Measurements from ENCODE around the gene CSF3R.

CSF3R gene

DNA sequence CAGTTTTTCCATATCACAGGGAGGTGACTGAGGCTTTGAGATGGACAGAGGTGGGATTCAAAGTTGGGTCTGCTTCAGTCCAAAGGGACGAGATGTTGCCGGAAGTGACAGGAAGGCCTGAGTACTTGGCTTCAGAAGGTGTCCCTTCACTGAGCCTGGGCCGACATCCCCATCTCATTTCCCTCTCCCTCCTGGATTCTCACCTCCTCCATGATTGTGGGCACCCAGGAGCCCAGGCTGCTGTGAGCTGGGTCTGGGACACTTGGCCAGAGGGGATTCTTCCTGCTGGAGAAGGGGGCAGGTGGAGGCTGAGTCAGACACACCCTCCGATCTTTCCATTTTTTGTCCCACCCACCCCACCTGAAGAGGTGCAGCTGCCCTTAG, 15.7 kb downstream of the CSF3R start:
- no peak for DNase-seq (ENCODE audit: low spot score)
- TF ChIP-seq CTCF (IDR thresholded peaks at IDR 0.05; ENCODE audit: borderline replicate concordance, control extremely low read depth, extremely low read depth, insufficient read depth, missing control alignments), result no peak
- in situ Hi-C loops (cut with MboI; ENCODE audit: low sequenced_read_pairs, unreplicated experiment), result no loop called here

DNA sequence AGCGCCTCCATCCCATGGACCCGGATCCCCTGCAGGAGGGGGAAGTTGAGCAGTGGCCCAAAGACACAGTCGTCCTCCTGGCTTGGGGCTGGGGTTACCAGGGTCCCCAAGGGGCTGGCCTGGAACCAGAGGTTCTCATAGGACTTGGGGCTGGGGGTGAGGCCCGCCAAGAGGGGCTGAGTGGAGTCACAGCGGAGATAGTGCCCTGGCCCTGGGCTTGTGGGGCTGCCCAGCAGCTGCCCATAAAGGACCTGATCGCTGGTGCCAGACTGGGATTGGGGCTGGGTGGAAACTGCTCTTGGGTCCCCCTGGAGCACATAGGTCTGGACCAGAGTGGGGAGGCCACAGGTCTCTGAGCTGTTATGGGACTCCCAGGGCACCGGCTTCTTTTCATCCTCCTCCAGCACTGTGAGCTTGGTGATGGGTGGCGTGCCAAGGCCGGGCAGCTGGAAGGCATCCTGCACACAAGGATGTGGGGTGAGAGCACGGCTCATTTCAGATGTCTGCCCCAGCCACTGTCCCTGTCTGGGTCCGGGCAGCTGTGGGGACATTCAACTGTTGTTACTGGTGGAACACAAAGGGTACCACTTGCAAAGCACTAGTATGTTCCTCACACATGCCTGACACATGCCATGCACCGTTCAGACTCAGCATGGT, 16.2 kb downstream of the CSF3R start:
- in situ Hi-C loops (cut with MboI; ENCODE audit: low sequenced_read_pairs, unreplicated experiment), result no loop called here
- no peak for TF ChIP-seq CTCF (IDR thresholded peaks at IDR 0.05; ENCODE audit: borderline replicate concordance, control extremely low read depth, extremely low read depth, insufficient read depth, missing control alignments)
- no peak for DNase-seq (ENCODE audit: low spot score)

GRCh38 chr1:36465731-36466369, 16.9 kb downstream of the CSF3R start:
- DNase-seq (ENCODE audit: low spot score), result no peak
- TF ChIP-seq CTCF (IDR thresholded peaks at IDR 0.05; ENCODE audit: borderline replicate concordance, control extremely low read depth, extremely low read depth, insufficient read depth, missing control alignments), result no peak
- in situ Hi-C loops (cut with MboI; ENCODE audit: low sequenced_read_pairs, unreplicated experiment), result no loop called here

- no peak for DNase-seq (ENCODE audit: low spot score)
- in situ Hi-C loops (cut with MboI; ENCODE audit: low sequenced_read_pairs, unreplicated experiment), result no loop called here
- no peak for TF ChIP-seq CTCF (IDR thresholded peaks at IDR 0.05; ENCODE audit: borderline replicate concordance, control extremely low read depth, extremely low read depth, insufficient read depth, missing control alignments)
Observed at GRCh38 chr1:36464605-36465393, 17.9 kb downstream of the CSF3R start.

GRCh38 chr1:36463803-36464604, 18.7 kb downstream of the CSF3R start, which contains the start of gene MRPS15:
MRPS15 (minus strand) TSS chr1:36464384; CDS start chr1:36464275, 109 bp downstream.
- in situ Hi-C loops (cut with MboI; ENCODE audit: low sequenced_read_pairs, unreplicated experiment), result no loop called here
- DNase-seq (ENCODE audit: low spot score), result peak; percentile 97
- TF ChIP-seq CTCF (IDR thresholded peaks at IDR 0.05; ENCODE audit: borderline replicate concordance, control extremely low read depth, extremely low read depth, insufficient read depth, missing control alignments), result no peak

- TF ChIP-seq CTCF (IDR thresholded peaks at IDR 0.05; ENCODE audit: borderline replicate concordance, control extremely low read depth, extremely low read depth, insufficient read depth, missing control alignments), result no peak
- DNase-seq (ENCODE audit: low spot score), result no peak
- in situ Hi-C loops (cut with MboI; ENCODE audit: low sequenced_read_pairs, unreplicated experiment), result no loop called here
Observed at GRCh38 chr1:36463463-36463802, 19.3 kb downstream of the CSF3R start.

All from GM13976 (cell line).